ENCODE results near the gene HELQ.

- no peak for TF ChIP-seq CTCF (conservative IDR thresholded peaks at IDR 0.05 in 1 of 2, IDR thresholded peaks at IDR 0.05 in 1 of 2; ENCODE audit: extremely low read depth in 1 of 2, insufficient read depth in 1 of 2, low read depth in 1 of 2, low read length in 2 of 2)
- TF ChIP-seq EZH2 (IDR thresholded peaks at IDR 0.05; ENCODE audit: borderline replicate concordance, low read length): no peak
These were observed 68.6 kb downstream of the HELQ start for GRCh38 chr4:83387012-83387411.

Data from mammary epithelial cell (primary cell).